Hematopoietic multipotent progenitor cell treated with erythropoietin and hydrocortisone succinate and interleukin-3 and kit ligand, for 8 days (in vitro differentiated cells): Measurements from ENCODE around the gene LRRC26.
A peak's percentile ranks its signal among the peaks of the same experiment; 100 is the strongest.

Experiments used
- DNase-seq: peaks from one replicate; pipeline ENCODE4 v3.0.0-alpha.2; 2015

Gene LRRC26, protein sequence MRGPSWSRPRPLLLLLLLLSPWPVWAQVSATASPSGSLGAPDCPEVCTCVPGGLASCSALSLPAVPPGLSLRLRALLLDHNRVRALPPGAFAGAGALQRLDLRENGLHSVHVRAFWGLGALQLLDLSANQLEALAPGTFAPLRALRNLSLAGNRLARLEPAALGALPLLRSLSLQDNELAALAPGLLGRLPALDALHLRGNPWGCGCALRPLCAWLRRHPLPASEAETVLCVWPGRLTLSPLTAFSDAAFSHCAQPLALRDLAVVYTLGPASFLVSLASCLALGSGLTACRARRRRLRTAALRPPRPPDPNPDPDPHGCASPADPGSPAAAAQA

DNA sequence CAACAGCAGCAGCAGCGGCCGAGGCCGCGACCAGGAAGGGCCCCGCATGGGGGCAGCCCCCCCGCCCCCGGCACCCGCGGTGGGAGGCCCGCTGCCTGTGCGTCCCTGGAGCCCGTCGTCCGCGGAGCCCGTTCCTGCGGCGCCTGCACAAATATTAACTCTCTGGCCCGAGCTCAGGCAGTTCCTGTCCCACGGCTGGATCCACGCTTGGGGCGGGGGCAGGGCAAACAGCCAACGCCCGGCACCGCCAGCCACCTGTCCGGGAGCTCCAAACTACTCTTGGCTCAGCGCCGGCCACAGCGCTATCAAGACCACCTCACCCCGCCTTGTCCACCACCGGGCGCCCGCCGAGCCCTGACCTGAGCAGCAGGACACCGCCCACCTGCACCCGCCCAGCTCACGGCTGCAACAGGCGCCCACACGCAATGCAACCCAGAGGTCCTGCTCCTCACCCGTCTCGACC, at the start of gene LRRC26:
LRRC26 (minus strand) TSS at position 156 of the 463 bp plus-strand sequence; CDS start at position 48, 108 bp downstream.
- DNase-seq: no peak

DNA sequence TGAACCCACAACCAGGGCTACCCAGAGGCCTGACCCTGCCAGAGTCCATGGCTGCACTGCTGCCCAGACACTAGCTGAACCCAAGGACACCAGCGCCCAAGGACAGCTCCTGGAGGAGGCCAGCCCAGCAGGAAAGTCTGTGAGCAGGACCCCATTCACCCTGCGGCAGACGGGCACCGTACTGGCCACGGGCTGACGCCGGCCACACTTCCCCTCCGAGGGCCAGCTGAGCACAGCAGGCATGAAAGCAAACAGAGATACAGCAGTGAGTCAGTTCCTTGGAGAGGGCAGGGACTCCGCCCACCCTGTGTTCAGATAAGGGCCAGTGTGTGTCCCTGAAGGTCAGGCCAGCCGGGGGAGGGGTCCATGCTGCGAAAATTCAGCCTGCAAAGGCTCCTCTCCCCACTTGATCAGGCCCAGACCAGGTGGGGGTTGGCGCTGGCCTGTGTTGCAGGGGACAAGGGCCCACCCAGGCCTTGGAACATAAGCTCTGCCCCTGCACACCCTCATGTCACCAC, 49.0 kb upstream of the LRRC26 start:
- DNase-seq: peak; percentile 83

DNA sequence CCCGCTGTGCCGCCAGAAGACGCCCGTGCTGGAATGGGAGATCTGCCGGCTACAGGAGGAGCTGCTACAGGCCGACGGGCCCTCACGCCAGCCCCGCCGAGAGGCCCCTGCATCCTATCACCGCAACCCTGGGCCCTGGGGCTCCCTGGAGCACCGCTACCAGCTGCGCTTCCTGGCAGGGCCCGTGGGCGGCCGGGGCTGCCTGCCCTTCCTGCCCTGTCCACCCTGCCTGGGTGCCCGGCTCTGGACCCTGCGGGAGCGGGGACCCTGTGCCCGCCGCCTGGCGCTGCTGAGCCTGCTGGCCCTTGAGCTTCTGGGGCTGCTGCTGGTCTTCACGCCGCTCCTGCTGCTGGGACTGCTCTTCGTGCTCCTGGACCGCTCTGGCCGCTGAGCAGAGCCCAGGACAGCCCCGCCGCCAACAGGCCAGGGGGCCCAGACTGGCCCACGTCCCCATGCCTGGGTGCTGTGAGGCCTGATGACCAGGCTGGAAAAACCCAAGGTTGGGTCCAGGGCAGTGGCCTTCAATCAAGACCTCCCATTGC, 48.4 kb upstream of the LRRC26 start:
- DNase-seq: no peak

DNA sequence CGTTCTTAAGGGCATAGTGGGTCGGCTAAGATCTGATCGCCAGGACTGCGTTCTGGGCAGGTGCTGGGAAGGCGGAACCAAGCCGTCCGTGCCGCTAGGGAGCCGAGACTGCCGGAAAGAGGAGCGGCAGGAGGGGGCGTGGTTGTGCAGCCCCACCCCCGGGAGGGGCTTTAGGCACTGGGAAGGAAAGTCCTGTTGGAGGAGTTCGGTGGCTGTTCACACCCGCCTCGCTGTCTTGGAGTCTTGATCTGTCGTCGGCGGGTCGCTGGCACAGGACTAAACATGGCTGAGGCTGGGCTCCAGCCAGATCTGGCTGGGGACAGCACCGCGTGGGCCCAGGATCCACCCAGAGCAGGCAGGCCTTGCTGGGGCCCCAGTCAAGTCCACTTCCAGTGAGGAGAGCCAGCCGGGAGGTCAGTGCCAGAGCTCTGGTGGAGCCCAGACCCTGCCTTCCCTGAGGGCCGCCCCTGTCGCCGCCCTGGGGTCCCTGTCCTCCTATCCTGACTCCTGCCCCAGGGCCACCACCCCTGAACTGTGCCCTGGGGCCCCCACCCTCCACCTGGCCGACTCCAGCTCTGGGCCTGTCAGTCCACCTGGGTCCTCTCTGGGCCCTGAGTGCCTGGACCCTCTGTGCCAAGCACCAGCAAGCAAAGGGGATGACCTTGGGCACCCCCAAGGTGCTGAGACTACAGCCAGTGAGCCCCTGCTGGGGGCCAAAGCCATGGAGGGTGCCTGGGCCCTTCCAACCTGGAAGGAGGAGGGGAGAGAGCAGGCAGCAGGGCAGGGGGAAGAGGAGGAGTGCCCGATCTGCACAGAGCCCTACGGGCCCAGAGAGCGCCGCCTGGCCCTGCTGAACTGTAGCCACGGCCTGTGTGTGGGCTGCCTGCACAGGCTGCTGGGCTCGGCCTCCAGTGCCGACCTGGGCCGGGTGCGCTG, 47.7 kb upstream of the LRRC26 start:
- DNase-seq: peak; percentile 34

DNA sequence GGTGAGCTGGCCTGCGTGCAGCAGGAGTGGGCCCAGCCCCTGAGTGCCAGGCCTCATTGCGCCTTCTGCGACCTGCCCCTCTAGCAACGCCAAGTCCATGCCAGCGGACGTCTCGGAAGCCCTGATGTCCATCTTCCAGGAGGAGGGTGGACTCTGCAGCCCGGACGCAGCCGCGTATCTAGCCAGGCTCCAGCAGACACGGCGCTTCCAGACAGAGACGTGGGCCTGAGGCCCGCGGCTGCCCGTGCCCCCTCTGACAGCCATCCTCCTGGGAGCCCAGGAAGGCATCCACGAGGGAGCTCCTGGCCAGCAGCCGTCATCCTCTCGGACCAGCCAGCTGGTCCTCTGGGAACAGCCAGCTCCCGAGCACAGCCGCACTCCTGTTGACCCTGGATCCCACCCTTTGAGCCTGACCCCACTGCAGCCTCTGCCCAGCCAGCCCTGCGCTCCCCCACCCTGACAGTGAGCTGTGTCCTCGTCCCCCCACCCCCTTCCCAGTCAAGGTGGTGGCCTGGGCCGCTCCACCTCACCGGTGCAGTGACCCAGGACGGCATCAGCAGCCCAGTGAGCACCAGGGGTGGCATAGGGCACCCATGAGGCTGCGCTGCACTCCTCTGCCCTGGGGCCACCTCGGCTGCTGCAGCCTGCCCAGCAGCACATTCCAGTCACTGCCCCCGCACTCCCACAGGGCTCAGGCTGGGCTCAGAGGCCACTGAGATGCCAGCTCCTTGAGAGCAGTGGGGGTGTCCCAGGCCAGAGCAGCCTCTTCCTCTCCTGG, 46.5 kb upstream of the LRRC26 start:
- no peak for DNase-seq

DNA sequence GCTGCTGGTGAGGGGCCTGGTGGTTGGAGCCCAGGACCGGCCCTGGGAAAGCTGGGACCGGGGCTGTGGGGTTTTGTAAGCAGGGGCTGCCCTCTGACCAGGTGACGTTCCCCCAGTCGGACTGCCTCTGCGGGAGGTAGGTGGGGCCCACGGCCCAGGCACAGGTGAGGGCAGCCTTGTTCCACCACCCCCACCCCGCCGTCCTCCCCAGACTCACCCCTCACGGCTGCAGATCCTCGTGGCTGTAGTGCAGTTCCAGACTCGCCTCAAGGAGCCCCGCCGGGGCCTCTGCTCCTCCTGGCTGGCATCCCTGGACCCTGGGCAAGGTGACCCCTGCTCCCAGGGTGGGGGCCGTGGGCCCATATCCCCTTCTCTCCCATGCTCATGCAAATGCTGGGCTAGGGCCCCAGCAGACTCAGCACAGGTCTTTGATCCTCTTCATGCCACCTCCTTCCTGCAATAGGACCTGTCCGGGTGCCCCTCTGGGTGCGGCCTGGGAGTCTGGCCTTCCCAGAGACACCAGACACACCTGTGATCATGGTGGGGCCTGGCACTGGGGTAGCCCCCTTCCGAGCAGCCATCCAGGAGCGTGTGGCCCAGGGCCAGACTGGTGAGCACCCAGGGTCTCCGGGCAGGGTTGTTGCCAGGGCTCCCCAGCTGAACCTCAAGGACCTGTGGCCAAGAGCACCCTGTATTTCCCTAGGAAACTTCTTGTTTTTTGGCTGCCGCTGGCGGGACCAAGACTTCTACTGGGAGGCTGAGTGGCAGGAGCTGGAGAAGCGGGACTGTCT, 45.5 kb upstream of the LRRC26 start:
- DNase-seq: no peak

DNA sequence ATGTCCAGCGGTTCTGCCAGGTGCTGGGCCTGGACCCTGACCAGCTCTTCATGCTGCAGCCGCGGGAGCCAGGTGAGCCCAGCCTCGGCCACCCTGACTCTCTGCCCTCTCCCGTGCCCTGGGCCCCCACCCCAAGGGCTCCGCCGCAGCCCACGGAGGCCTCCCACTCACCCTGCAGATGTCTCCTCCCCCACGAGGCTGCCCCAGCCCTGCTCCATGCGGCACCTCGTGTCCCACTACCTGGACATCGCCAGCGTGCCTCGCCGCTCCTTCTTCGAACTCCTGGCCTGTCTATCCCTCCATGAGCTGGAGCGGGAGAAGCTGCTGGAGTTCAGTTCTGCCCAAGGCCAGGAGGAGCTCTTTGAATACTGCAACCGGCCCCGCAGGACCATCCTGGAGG, 44.8 kb upstream of the LRRC26 start:
- DNase-seq: no peak

DNA sequence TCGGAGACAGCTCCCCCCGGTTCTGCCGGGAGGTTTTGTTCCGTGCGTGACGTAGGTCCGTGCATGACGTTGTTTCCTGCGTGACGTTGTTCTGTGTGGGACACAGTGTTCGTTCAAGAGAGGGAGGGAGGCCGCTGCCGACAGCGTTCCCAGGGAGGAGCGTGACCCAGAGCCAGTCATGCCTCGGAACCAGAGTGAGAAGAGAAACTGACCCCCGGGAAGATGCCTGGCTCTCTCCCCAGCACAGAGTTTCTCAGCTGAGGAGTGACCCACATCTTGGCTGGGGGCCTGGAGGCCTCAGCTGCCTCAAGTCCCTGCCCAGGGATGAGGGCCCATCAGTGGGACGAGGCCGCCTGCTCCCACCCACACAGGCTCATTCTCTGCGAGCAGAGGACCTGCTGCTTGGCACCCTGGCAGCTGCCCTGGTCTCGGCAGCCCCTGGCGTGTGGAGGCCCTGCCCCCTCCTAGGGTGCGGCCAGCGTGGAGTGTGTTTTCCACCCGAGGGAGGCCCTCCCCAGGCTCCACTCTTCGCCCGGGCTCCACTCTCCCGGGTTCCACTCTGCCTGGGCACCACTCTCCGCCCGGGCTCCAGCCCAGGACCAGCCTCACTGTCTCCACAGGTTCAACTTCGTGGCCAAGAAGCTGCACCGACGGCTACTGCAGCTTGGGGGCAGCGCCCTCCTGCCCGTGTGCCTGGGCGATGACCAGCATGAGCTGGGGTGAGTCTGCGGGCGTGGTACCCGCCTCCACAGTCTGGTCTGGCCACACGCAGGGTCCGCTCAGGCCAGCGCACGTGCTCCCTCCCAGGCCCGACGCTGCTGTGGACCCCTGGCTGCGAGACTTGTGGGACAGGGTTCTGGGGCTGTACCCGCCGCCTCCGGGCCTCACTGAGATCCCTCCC, 43.6 kb upstream of the LRRC26 start:
- no peak for DNase-seq

DNA sequence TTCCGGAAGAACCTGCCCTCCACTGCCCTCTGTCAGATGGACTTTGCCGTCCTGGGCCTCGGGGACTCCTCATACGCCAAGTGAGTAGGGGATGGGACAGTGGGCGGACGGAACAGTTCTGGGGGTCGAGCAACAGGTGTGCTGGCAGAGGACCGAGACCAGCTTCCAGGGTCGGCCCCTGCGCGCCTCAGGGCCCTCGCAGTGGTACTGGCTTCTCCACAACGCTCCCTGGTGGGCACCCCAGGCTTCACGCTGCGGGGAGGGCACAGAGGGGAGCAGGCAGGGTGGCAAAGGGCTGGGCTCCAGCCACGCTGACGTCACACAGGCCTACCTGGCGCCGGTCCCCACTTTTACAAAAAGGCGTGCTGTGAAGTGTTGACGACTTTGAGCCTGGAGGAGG, 42.7 kb upstream of the LRRC26 start:
- no peak for DNase-seq

DNA sequence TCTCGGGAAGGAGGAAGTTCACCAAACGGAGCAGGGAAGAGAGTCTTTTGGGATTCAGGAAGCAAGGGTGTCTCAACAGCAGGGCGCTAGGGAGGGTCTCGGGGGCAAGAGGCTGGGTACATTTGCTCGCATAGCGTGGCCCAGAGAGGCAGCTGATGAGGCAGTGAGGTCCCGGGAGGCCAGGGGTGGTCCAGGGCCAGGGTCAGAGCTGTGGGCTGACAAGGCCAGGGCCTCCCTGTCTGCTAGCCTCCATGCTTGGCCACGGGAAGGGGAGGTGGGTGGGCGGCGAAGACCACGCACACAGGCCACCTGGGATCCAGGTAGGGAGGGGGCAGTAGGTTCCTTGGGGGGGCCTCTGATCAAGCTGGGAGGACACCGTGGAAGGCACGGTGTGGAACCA, 41.7 kb upstream of the LRRC26 start:
- DNase-seq: no peak

DNA sequence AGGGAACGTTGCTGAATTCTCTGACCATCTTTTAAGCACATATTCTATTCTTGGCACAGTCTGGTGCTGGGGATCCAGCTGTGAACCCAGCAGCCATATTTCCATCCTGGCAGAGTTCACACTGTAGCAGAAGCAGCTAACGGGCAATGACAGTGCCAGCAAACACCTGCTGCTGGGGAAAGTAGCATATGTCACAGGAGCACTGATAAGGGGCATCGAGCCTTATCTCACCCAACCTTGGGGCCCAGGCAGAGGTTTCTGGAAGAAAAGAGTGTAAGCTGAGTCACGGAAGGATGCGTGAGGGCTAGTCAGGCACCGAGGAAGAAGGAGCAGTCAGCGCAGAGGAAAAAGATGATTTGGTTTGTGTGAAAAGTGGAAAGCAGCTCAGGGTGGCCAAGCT, 36.8 kb upstream of the LRRC26 start:
- DNase-seq: peak; percentile 76

DNA sequence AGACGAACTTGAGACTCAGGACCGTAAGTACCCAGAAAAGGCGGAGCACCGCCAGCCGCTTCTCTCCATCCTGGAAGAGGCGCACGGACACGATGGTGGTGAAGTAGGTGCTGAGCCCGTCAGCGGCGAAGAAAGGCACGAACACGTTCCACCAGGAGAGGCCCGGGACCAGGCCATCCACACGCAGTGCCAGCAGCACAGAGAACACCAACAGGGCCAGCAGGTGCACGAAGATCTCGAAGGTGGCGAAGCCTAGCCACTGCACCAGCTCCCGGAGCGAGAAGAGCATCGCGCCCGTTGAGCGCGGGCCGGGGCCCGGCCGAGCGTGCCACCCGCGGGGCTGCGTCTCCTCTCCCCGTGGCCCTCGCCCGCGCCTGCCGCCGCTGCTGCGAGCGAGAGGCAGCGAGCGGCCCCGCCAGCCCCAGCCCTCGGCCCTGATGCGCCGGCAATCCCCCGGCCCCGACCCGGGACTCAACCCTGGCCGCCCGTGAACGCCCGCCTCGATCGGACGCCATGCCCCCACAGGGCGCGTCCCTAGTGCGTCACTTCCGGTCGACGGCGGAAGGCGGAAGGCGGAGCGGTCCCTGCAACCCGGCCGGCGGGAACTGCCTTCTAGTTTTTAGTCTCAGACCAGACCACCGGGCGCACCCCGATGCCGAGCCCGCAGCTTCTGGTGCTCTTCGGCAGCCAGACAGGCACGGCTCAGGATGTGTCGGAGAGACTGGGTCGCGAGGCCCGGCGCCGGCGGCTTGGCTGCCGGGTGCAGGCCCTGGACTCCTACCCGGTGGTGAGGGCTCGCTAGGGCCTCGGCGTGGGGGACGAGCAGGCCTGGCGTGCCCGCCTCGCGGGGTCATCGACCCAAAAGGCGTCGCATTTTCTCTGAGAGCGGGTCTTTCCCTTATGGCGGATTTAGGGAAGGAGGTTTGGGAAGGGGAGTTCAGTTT, 35.5 kb upstream of the LRRC26 start, which contains the start of the genes NDOR1 and TMEM203:
NDOR1 (plus strand) TSS at position 575 of the 944 bp plus-strand sequence; CDS start at position 653, 78 bp downstream.
TMEM203 (minus strand) TSS at position 523 of the 944 bp plus-strand sequence; CDS start at position 289, 234 bp downstream.
- peak; percentile 88 for DNase-seq

DNA sequence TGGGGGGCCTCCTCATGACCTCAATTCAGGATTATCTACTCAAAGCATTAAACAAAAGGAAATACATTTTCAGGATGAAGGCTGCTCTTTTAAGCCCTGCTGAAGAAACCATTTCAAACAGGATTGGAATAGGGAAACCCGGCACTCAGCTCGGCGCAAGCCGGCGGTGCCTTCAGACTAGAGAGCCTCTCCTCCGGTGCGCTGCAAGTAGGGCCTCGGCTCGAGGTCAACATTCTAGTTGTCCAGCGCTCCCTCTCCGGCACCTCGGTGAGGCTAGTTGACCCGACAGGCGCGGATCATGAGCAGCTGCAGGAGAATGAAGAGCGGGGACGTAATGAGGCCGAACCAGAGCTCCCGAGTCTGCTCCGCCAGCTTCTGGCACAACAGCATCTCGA, 34.9 kb upstream of the LRRC26 start:
- no peak for DNase-seq

DNA sequence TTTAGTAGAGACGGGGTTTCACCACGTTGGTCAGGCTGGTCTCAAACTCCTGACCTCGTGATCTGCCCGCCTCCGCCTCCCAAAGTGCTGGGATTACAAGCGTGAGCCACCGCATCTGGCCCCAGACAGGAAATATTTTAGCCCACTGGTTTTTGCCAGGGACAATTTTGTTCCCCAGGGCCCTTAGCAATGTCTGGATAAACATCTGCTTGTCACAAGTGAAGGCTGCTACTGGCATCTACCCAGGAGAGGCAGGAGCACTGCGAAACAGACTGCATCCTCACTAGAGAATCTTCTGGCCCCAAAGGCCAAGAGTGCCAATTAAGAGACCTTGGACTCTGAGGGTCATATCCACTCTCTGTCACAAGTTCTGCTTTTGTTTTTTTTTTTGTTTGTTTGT, 33.1 kb upstream of the LRRC26 start:
- no peak for DNase-seq

DNA sequence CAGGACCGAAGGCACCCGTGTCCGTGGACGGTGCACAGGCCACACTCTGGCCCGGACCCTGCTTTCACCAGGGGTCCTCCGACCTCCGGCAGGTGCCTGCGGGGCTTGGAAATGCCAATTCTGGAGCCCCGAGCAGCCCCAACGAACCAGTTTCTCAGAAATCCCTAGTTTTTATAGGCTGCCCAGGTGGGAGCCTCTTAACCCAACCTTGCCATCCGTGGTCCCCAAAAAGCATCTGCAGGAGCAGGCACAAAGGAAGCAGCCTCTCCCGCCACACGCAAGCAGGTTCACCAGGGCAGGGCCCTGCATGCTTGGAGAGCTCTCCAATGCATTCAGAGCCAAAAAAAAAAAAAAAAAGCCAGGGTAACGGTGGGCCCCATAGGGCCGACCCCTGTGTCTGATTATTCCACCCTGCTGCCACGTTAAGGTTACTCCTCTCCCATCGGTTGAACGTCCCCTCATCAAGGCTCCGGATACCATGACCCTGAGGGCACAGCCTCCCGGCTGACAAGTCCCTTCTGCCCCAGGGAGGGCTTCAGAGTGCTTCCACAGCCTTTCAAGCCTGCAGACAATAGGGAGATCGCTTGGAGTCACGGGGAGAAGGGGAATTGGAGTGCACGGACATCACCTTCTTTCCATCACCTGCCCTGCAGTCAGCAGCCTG, 31.5 kb upstream of the LRRC26 start:
- no peak for DNase-seq

DNA sequence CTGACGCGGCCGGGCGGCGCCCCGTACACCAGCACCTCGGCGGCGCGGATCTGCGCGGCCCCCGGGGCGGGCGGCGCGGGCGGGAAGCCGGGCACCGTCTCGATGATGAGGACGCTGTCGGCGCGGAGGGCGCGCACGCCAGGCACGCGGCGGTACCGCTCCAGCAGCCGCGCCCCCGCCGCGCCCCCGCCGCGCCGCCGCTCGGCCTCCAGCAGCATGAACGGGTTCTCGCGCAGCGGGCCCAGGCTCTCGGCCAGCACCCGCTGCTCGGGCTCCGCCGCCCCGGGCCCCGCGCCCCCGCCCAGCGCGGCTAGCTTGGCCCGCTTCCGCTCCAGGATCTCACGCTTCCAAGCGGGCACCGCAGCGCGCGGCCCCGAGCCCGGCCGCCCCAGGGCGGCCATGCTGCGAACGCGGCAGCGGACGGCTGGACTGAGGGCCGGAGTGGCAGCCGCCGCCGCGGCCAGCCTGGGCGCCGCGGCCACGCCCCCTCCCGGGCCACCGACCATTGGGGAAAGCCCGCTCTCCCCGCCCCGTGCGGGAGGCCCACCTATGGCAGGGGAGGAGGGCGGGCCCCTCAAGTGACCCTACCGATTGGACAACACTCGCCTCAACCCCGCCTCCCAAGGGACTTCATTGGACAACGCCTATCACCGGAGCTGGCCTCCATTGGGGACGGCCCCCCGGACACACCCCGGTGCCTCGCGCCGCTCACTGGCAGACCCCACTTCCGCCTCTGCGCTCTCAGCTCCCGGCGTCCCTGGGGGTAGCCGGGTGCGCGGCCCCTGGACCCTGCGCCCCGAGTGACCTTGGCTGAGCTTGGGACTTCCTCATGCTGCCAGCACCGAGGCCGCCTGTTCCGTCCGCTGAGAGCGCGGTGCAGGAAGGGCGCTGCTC, 30.7 kb upstream of the LRRC26 start, which contains the start of gene TPRN:
TPRN (minus strand) TSS at position 431 of the 894 bp plus-strand sequence; CDS start at position 401, 30 bp downstream.
- peak; percentile 99 for DNase-seq

DNA sequence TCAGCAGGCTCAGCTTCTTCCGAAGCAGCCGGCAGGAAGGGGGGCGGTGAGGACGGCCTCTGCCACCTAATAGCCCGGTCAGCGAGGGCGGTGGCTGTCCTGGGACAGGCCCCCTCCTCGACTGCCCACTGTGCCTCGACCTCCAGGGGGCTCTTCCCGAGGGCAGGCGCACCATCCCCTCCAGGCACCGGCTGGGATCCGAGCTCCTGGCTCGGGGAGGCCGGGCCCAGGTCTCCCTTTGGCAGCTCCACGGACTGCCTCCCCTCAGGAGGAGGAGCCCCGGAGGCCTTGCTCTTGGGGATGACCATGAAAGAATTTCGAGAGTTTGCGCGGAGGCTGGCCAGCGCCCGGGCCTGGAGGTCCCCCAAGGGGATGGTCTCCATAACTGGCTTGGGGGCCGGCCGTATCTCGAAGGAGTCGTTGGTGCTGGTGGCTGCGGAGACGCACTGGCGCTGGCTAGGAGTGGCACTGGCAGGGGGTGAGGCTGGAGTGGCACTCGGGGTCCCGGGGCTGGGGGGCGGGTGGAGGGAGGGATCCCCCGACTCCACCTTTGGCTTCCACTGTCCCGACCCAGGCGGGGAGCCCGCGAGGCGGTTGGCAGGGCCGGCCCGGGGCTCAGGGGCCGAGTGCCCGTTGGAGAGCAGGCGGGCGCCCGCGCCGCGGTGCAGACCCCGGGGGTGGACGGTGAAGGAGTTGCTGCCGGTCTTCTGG, 29.7 kb upstream of the LRRC26 start:
- no peak for DNase-seq
